ENCODE results near the gene BET1.
A peak's percentile ranks its signal among the peaks of the same experiment; 100 is the strongest.
"Not testable (repeated sequence)": the region's sequence is repeated elsewhere in the genome, so short reads cannot be mapped to it uniquely, and the experiment has no call there.

BET1 gene

GRCh38 chr7:94004024-94004951 lies at the start of gene BET1:
BET1 (minus strand) TSS chr7:94004355; CDS start chr7:94004216, 139 bp downstream.
- DNase-seq (ENCODE audit: low read depth): peak; percentile 84

GRCh38 chr7:94053532-94053931 lies 49.4 kb upstream of the BET1 start:
- no peak for DNase-seq (ENCODE audit: low read depth)

- DNase-seq (ENCODE audit: low read depth): no peak
Measured at GRCh38 chr7:94052398-94053180, 48.4 kb upstream of the BET1 start.

DNA sequence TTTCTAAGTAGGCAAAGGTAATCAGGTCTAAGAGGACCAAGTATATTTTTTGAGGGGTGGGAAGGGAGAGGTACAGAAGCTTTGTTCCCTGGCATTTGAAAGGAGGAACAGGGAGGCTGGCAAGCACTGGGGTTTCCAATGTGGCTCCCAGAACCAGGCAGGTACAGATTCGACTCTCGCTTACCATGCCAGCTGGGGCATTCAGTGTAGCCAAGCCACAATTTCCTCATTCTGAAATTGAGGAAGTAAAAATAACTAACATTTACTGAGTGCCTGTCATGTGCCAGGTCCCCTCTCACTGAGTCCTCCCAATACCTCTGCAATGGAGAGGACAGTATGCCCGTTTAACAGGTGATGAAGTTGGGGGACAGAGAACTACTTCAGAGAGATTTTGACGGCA lies 45.9 kb upstream of the BET1 start:
- DNase-seq (ENCODE audit: low read depth): no peak

- no peak for DNase-seq (ENCODE audit: low read depth)
Measured at GRCh38 chr7:94049615-94050014, 45.5 kb upstream of the BET1 start.

DNA sequence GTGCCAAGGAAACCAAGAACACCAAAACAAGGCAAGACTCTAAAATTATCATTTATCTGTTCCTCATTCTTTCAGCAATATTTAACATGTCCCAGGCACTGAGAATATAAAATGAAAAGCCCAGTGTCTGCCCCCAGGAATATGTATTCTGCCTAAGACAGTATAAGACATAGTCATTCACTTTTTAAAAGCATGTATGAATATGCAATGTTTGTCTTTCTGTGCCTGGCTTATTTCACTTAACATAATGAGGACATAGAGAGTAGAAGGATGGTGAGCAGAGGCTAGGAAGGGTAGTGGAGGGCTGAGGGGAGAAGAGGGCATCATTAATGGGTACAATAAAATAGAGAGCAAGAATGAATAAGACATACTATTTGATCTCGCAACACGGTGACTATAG lies 44.6 kb upstream of the BET1 start:
- no peak for DNase-seq (ENCODE audit: low read depth)

- DNase-seq (ENCODE audit: low read depth): no peak
Measured at GRCh38 chr7:94047956-94048355, 43.8 kb upstream of the BET1 start.

DNA sequence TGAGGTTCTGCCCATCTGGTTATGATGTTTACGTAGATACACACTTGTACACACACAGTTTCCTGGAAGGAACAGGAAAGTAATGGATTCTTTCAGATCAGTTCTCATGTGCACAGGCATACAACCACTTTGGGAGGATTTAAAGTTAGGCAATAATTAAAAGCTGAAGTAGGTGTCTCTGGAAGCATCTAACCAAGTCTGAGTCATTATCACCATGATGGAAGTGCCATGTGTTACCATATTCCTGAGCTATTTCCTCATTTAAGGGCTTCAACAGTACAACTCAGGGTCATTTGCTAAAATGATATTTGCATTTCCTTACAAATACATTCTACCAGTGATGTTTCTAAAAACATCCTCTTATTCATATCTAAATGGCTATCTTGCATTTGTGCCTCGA lies 41.4 kb upstream of the BET1 start:
- DNase-seq (ENCODE audit: low read depth): no peak

GRCh38 chr7:94044806-94045205 lies 40.7 kb upstream of the BET1 start:
- DNase-seq (ENCODE audit: low read depth): no peak

DNA sequence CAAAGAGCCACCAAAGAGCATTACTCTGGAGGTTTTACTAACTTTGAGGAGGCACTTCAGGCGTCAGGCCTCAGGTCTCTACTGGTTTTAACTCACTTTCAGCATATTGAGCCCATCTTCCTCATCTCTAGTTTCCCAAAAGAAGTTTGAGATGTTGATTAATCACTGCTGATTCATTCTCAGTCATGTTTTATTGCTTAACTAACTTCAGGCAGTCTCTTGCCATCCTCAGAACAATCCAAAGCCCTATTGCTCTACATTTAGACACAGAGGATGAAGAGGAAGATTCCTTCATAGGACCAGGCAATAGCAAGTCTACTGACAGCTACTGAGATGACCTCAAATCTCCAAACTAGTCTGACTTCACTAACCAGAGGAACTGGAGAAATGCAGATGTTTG lies 39.1 kb upstream of the BET1 start:
- no peak for DNase-seq (ENCODE audit: low read depth)

- DNase-seq (ENCODE audit: low read depth): no peak
Measured at GRCh38 chr7:94042381-94042780, 38.2 kb upstream of the BET1 start.

DNA sequence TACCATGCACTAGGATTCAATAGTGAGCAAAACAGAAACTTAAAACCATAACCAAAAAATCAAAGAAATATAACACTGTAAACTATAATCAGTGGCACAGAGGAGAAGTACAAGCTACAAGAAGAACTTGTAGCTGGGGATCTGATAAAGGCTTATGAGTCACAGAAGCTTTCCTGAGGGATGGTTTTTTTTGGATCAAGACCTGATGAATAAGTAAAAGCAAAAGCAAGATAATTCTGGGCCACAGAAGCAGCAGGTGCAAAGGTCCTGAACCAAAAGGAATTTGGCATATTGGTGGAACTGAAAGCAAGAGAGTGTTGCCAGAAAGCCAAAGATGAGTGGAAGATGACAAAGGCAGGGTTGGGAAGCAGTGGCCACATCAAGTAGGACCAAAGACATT lies 37.4 kb upstream of the BET1 start:
- DNase-seq (ENCODE audit: low read depth): no peak

DNA sequence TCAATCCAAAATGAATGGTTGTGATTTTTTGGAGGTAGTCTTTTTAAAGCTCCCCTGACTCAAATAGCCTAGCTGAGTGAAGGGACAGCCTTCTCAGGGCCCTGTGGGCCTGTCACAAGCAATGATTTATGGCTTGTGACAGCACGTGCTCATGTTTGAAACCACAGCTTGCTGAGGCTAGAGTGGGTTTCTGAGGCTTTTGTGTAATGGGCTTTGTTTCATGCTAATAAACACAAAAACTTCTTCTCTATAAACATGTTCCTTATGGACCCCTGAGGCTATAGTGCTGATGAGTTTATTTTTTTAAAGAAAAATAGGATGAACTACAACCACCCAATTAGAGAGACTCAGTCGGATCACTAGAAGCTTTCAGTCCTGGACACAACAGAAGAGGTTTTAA lies 36.1 kb upstream of the BET1 start:
- no peak for DNase-seq (ENCODE audit: low read depth)

DNA sequence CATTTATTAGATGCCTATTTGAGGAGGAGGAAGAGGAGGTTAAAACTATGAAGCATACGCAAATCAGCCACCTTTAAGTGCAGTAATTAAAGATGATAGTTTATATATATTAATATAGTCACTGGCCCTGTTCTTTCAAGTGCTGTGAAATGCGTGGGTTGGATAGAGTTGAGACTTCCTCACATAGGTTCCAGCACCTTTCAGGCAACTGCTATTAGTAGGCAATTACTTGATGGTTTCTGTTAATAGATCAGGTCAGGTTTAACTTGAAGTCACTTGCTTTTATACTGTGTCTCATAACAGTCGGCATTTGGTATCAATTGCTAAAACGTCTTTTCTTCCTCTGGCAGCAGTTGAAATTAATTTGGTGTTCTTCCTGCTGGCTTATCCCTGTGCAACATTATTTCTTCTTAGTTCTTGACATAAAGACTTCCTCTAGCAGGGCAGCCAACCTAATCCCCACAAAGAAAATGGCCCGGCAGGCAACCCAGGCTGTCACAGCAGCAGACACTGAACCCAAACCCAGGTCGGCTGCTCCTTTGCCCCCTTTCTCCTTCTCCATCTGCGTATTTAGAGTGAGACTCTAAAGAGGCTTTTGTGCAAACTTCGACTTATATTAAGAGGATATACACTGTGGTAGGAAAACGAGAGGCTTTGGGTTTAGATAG lies 35.3 kb upstream of the BET1 start:
- no peak for DNase-seq (ENCODE audit: low read depth)

- no peak for DNase-seq (ENCODE audit: low read depth)
Measured at GRCh38 chr7:94031865-94032264, 27.7 kb upstream of the BET1 start.

- no peak for DNase-seq (ENCODE audit: low read depth)
Measured at GRCh38 chr7:94030634-94031033, 26.5 kb upstream of the BET1 start.

- no peak for DNase-seq (ENCODE audit: low read depth)
Measured at GRCh38 chr7:94029976-94030375, 25.8 kb upstream of the BET1 start.

GRCh38 chr7:94028768-94029167 lies 24.6 kb upstream of the BET1 start:
- no peak for DNase-seq (ENCODE audit: low read depth)

DNA sequence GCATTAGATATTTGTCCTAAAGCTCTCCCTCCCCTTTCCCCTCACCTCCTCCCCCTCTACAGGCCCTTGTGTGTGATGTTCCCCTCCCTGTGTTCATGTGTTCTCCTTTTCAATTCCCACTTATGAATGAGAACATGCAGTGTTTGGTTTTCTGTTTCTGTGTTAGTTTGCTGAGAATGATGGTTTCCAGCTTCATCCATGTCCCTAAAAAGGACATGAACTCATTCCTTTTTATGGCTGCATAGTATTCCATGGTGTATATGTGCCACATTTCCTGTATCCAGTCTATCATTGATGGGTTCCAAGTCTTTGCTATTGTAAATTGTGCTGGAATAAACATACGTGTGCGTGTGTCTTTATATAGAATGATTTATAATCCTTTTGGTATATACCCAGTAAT lies 22.5 kb upstream of the BET1 start:
- DNase-seq (ENCODE audit: low read depth): not testable (repeated sequence)

- no peak for DNase-seq (ENCODE audit: low read depth)
Measured at GRCh38 chr7:94022550-94022949, 18.4 kb upstream of the BET1 start.

- DNase-seq (ENCODE audit: low read depth): no peak
Measured at GRCh38 chr7:94016786-94017185, 12.6 kb upstream of the BET1 start.

DNA sequence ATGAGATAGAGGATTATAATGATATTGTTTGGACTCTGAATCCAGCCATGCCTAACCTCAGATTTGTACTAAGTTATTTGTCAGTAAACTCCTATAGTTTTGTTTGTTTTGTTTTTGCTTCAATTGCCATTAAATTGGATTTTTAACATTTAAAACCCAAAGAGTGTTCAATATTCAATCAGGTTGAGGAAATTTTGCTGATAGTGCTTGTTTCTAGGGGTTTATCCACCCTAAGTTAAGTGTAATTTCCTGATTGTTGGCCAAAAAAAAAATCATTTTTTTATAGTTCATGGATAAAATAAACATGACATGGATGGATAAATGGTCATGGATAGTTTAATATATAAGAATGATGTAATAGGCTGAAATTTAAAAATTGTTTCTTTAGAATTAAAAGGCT lies 11.4 kb upstream of the BET1 start:
- no peak for DNase-seq (ENCODE audit: low read depth)

GRCh38 chr7:94012746-94013145 lies 8.6 kb upstream of the BET1 start:
- no peak for DNase-seq (ENCODE audit: low read depth)
